Peyer's patch (tissue), 4 donors: Measurements from ENCODE around the gene GRPEL1.

Experiments used
- CTCF ChIP-seq, 6 experiments: fragments of 450-650 bp in 4 of 6; fragments of 200-600 bp in 2 of 6; sonication (generic) in 1 of 6; IDR thresholded peaks; one replicate each; pipeline ENCODE4 v1.5.1; 2017 to 2019; ENCODE audit warnings: antibody characterized with exemption in 6 of 6, mild to moderate bottlenecking in 3 of 6, moderate library complexity in 1 of 6
- POLR2A ChIP-seq, 2 donors: fragments of 450-650 bp; IDR thresholded peaks; one replicate each; pipeline ENCODE4 v1.5.1; 2017; ENCODE audit warnings: antibody characterized with exemption in 2 of 2, mild to moderate bottlenecking in 2 of 2, moderate library complexity in 2 of 2

GRCh38 chr4:7024336-7024890, 43.5 kb downstream of the GRPEL1 start:
- no peak for TF ChIP-seq POLR2A (IDR thresholded peaks at IDR 0.05)
- TF ChIP-seq CTCF (IDR thresholded peaks at IDR 0.05) = no peak
